ENCODE measurements around the gene PRKG1.

GRCh38 chr10:51129946-51130544, 55.8 kb downstream of the PRKG1 start:
- TF ChIP-seq CTCF (conservative IDR thresholded peaks at IDR 0.05; ENCODE audit: low read depth, low read length) (no peak), FOS (IDR thresholded peaks at IDR 0.05; ENCODE audit: low read depth, low read length) (no peak), POLR2A (IDR thresholded peaks at IDR 0.05; ENCODE audit: low read depth, low read length) (no peak), MAFK (IDR thresholded peaks at IDR 0.05; ENCODE audit: low read depth, low read length) (no peak), RFX5 (IDR thresholded peaks at IDR 0.05; ENCODE audit: low read depth, low read length) (no peak), MAZ (IDR thresholded peaks at IDR 0.05; ENCODE audit: borderline replicate concordance, low read depth, low read length) (no peak)
